ENCODE data around the gene MRPL14.

DNA sequence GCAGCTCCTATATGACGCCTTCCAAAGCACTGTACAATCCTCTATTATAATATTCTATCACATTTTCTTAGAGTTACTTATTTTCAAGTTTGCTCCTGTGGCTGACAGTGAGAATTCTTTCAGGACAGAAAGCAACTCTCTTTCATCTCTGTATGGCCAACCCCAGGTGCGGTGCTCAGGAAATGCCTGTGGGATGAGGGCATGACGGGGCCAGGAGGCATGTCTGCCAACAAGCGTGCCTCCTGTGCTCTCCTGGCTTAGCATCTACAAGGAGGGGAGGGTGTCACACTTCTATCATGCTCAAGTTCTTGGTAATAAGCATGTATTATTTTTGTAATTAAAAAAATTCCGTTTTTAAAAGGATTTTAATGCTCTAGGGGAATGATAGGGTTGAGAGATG is 11.4 kb downstream of the MRPL14 start:
- TF ChIP-seq, protein P1, sequence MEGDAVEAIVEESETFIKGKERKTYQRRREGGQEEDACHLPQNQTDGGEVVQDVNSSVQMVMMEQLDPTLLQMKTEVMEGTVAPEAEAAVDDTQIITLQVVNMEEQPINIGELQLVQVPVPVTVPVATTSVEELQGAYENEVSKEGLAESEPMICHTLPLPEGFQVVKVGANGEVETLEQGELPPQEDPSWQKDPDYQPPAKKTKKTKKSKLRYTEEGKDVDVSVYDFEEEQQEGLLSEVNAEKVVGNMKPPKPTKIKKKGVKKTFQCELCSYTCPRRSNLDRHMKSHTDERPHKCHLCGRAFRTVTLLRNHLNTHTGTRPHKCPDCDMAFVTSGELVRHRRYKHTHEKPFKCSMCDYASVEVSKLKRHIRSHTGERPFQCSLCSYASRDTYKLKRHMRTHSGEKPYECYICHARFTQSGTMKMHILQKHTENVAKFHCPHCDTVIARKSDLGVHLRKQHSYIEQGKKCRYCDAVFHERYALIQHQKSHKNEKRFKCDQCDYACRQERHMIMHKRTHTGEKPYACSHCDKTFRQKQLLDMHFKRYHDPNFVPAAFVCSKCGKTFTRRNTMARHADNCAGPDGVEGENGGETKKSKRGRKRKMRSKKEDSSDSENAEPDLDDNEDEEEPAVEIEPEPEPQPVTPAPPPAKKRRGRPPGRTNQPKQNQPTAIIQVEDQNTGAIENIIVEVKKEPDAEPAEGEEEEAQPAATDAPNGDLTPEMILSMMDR (IDR thresholded peaks at IDR 0.05; ENCODE audit: low read depth, low read length), result no peak
- TF ChIP-seq EZH2phosphoT487 (IDR thresholded peaks at IDR 0.05; ENCODE audit: low read depth), result no peak

Data from OCI-LY3 (cell line).